NOMO-1 (cell line): ENCODE data around the gene MRNIP.
"Not testable (repeated sequence)": the region's sequence is repeated elsewhere in the genome, so short reads cannot be mapped to it uniquely, and the experiment has no call there.

Experiments
- DNase-seq, 2 experiments: peaks; one replicate each; lab custom pipeline; 2025; ENCODE audit not compliant: unreplicated experiment in 2 of 2; lab: John Stamatoyannopoulos, UW

Gene MRNIP

GRCh38 chr5:179840766-179841165, 17.9 kb downstream of the MRNIP start:
- DNase-seq: no peak

GRCh38 chr5:179840321-179840720, 18.3 kb downstream of the MRNIP start:
- DNase-seq: no peak

- DNase-seq: no peak
Observed at GRCh38 chr5:179839328-179840256, 19.0 kb downstream of the MRNIP start.

- no peak for DNase-seq
Observed at GRCh38 chr5:179837076-179838011, 21.3 kb downstream of the MRNIP start.

- DNase-seq: no peak
Observed at GRCh38 chr5:179836225-179837019, 22.2 kb downstream of the MRNIP start.

- not testable (repeated sequence) for DNase-seq
Observed at GRCh38 chr5:179834871-179835270, 23.7 kb downstream of the MRNIP start.

- DNase-seq: no peak
Observed at GRCh38 chr5:179834120-179834519, 24.5 kb downstream of the MRNIP start.

GRCh38 chr5:179833709-179834070, 24.9 kb downstream of the MRNIP start:
- DNase-seq: no peak

GRCh38 chr5:179833056-179833708, 25.4 kb downstream of the MRNIP start:
- DNase-seq: no peak

GRCh38 chr5:179832039-179832745, 26.4 kb downstream of the MRNIP start:
- no peak for DNase-seq

- no peak for DNase-seq
Observed at GRCh38 chr5:179830818-179831468, 27.7 kb downstream of the MRNIP start.

- no peak for DNase-seq
Observed at GRCh38 chr5:179829732-179830435, 28.7 kb downstream of the MRNIP start.

GRCh38 chr5:179828756-179829421, 29.7 kb downstream of the MRNIP start:
- no peak for DNase-seq

- DNase-seq: peak; percentile 87 to 98
Observed at GRCh38 chr5:179827680-179828079, 30.9 kb downstream of the MRNIP start.

GRCh38 chr5:179825655-179826182, 32.9 kb downstream of the MRNIP start:
- DNase-seq: no peak

GRCh38 chr5:179824745-179825112, 33.9 kb downstream of the MRNIP start:
- no peak for DNase-seq

- DNase-seq: no peak
Observed at GRCh38 chr5:179823937-179824744, 34.5 kb downstream of the MRNIP start.
